GM23248 (cell line): ENCODE results near the gene ADGRD2. TPM values are rescaled to one million over a fixed set of nuclear protein-coding genes. Genes with fewer than 3 reads are reported as not detected.

ENCODE experiments used
- DNase-seq: peaks from one replicate; pipeline ENCODE4 v3.0.0-alpha.2; 2015
- H2AFZ ChIP-seq: fragments of 200-600 bp; sonication (generic); 2 replicates; pipeline ENCODE4 v1.6.1; 2016; ENCODE audit warnings: antibody characterized with exemption
- H3F3A ChIP-seq: fragments of 200-600 bp; sonication (generic); 2 replicates; pipeline ENCODE4 v1.6.1; 2016; ENCODE audit warnings: mild to moderate bottlenecking, antibody characterized with exemption, mixed run types; ENCODE audit not compliant: insufficient read depth
- H3K27ac ChIP-seq: fragments of 200-600 bp; sonication (generic); 2 replicates; pipeline ENCODE4 v1.5.1; 2016; ENCODE audit warnings: mild to moderate bottlenecking
- H3K27me3 ChIP-seq: fragments of 200-600 bp; sonication (generic); replicated peaks from 2 replicates; pipeline ENCODE4 v1.6.1; 2016; ENCODE audit warnings: mild to moderate bottlenecking; ENCODE audit not compliant: insufficient read depth
- H3K36me3 ChIP-seq: fragments of 200-600 bp; sonication (generic); 2 replicates; pipeline ENCODE4 v1.6.1; 2016; ENCODE audit warnings: low read depth, mild to moderate bottlenecking
- H3K4me1 ChIP-seq: fragments of 200-600 bp; sonication (generic); 2 replicates; pipeline ENCODE4 v1.6.1; 2016; ENCODE audit warnings: mild to moderate bottlenecking; ENCODE audit not compliant: insufficient read depth
- H3K4me2 ChIP-seq: fragments of 200-600 bp; sonication (generic); one replicate; pipeline ENCODE4 v1.6.1; 2016; ENCODE audit warnings: mild to moderate bottlenecking; ENCODE audit not compliant: unreplicated experiment
- H3K4me3 ChIP-seq: fragments of 200-600 bp; sonication (generic); 2 replicates; pipeline ENCODE4 v1.5.1; 2016; ENCODE audit warnings: mild to moderate bottlenecking
- H3K79me2 ChIP-seq: fragments of 200-600 bp; sonication (generic); 2 replicates; pipeline ENCODE4 v1.6.1; 2016; ENCODE audit warnings: mild to moderate bottlenecking; ENCODE audit not compliant: insufficient read depth
- H3K9ac ChIP-seq: fragments of 200-600 bp; sonication (generic); 2 replicates; pipeline ENCODE4 v1.6.1; 2016; ENCODE audit warnings: mild to moderate bottlenecking
- H3K9me2 ChIP-seq: fragments of 200-600 bp; sonication (generic); 2 replicates; pipeline ENCODE4 v1.6.1; 2016; ENCODE audit warnings: mixed run types, mild to moderate bottlenecking, moderate library complexity; ENCODE audit not compliant: insufficient read depth
- H3K9me3 ChIP-seq: fragments of 200-600 bp; sonication (generic); one replicate; pipeline ENCODE4 v1.6.1; 2017; ENCODE audit warnings: low read depth
- H4K20me1 ChIP-seq: fragments of 200-600 bp; sonication (generic); 2 replicates; pipeline ENCODE4 v1.6.0; 2016; ENCODE audit not compliant: insufficient read depth
- EZH2 ChIP-seq: fragments of 200-600 bp; sonication (generic); IDR thresholded peaks from 2 replicates; pipeline ENCODE4 v1.6.1; 2018; ENCODE audit warnings: antibody characterized with exemption, mild to moderate bottlenecking; ENCODE audit not compliant: insufficient read depth, poor library complexity, severe bottlenecking
- EZH2phosphoT487 ChIP-seq: fragments of 200-600 bp; sonication (generic); IDR thresholded peaks from 2 replicates; pipeline ENCODE4 v1.6.1; 2018; ENCODE audit warnings: antibody characterized with exemption, moderate library complexity, mild to moderate bottlenecking, low read depth; ENCODE audit not compliant: insufficient read depth
- WGBS, 2 experiments: methylation state at CpG; one replicate each; pipeline ENCODE4 v1.1.6; 2015 to 2017; ENCODE audit warnings: low lambda C conversion rate in 2 of 2, low coverage in 1 of 2; ENCODE audit errors: missing lambda C conversion rate in 2 of 2; 5-methylcytosine and 5-hydroxymethylcytosine counted together
- in situ Hi-C: fragments of 300-500 bp; cut with MboI; formaldehyde crosslinking; loops from 2 replicates; pipeline ENCODE4 v1.15.0; 2020
- polyA plus RNA-seq: library from polyadenylated mRNA; unstranded; fragments of >200 nt; fragmentation: Nextera tagmentation; extraction: Ambion mirVana; gene quantifications from 2 replicates; pipeline ENCODE4 v1.2.1, GENCODE V29; 2016
- total RNA-seq: library from RNA; depleted of rRNA; stranded (reverse); fragments of >200 nt; shearing (Covaris generic); gene quantifications from 2 replicates; pipeline ENCODE4 v1.2.3, GENCODE V29; 2014

The ADGRD2 gene
- total and polyA plus RNA-seq, 2 experiments from 2014 or later, result not detected

DNA sequence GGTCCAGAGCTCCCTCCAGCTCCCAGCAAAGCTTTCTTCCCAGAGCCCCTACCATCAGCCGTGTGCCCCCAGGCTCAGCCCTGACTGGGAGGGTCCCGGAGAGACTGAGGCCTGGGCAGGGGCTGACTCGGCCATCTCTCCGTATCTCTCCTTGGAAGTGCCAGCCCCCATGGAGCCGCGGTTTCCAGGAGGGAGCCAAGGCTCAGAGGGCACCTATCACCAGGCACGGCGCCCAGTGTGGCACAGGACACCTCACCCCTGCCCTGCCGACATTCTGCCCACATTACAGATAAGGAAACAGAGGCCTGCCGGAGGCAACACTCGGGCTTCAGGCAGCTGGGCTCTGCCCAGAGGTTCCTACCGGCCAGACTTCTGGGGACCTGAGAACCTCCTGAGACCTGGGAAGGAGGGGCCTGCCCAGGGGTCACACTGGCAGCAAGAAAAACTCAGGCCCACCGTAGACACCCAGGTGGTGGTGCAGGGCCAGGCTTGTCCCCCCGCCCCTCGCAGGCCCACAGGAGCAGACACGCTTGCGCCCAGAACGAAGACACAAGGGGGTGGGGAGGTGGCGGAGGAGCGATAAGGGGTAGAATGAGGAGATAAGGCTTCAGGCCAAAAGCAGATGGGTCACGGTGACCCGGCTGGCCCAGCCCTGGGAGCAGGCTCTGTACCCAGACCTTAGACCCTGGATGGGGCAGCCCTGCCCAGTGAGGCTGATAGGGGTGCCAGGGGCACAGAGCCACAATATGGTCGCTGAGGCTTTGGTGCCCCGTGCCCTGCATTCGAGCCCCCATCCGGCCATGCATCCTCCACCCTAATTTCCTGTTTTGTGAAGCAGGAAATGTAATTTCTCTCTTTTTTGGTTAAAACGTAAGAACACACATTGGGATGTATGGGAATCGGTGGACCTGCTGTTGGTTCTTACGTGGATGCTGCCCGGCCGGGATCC, 45.1 kb downstream of the ADGRD2 start:
- H3K9ac ChIP-seq, result no peak overlapping the region
- no peak overlapping the region for H3K4me3 ChIP-seq
- no peaks in the 10 kb centered on the region for H3K36me3 ChIP-seq
- H3K79me2 ChIP-seq, result no peaks in the 10 kb centered on the region
- H4K20me1 ChIP-seq, result no peaks in the 10 kb centered on the region
- peaks cover 2% of the 10 kb centered on the region; the same call in 1 of the 2 replicates for H3K27me3 ChIP-seq
- no peak overlapping the region for H3K27ac ChIP-seq
- H3K9me2 ChIP-seq, result no peaks in the 10 kb centered on the region
- DNase-seq, result no peak
- no peaks in the 10 kb centered on the region for H3F3A ChIP-seq
- WGBS, 2 experiments, result 83% methylated on average over 27 to 31 of the region's 31 CpGs
- H3K9me3 ChIP-seq, result no peaks in the 10 kb centered on the region
- no peak overlapping the region for H2AFZ ChIP-seq
- no peaks in the 10 kb centered on the region for H3K4me1 ChIP-seq
- TF ChIP-seq EZH2phosphoT487 (no peak), EZH2 (no peak)
- in situ Hi-C loops, result no loop called here
- no peak overlapping the region for H3K4me2 ChIP-seq

DNA sequence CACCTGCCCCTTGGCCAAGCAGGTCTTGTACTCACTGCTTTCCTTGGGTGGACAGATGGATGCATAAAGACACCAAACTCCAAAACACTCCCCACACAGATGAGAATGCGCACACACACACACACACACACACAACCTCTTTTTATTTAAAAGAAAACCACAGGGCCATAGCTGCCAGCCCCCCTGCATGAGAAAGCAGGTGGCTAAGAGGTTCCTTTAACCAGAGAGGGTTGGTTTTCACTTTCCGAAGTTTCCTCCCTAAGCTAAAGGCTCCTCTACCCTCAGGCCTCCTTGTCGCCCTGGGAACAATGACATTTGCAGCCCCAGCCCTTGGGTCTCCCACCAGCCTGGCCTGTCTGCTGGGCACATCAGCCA, 45.8 kb downstream of the ADGRD2 start:
- Histone ChIP-seq H2AFZ (no peak overlapping the region), H3K27me3 (peaks cover 5% of the 10 kb centered on the region), H3K4me3 (no peak overlapping the region), H3K9me3 (no peaks in the 10 kb centered on the region), H4K20me1 (no peaks in the 10 kb centered on the region), H3K9ac (no peak overlapping the region), H3F3A (no peaks in the 10 kb centered on the region), H3K4me2 (no peak overlapping the region), H3K27ac (no peak overlapping the region), H3K36me3 (no peaks in the 10 kb centered on the region), H3K4me1 (no peaks in the 10 kb centered on the region), H3K79me2 (no peaks in the 10 kb centered on the region), H3K9me2 (no peaks in the 10 kb centered on the region)
- in situ Hi-C loops, result no loop called here
- TF ChIP-seq EZH2 (no peak), EZH2phosphoT487 (no peak)
- DNase-seq, result no peak
- WGBS, 2 experiments, result 83 to 92% methylated on average over 3 of the region's 3 CpGs

DNA sequence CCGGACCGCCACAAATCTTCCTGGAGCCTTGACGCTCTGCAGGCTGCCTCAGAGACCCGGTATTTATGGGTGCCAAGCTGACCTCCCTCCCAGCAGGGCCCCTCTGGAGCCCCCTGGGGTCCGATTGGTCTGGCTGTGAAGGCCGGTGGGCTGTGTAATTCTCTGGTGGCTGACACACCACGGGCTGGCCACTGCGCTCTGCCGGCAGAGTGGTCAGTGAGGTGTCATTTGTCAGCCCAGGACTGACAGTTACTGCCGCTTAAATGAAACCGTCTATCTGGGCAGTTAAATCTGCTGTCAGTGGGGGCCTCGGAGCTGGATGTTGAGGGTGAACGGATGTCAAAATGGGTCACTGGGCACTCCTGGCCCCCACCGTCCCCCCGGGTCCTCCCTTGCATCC, 46.2 kb downstream of the ADGRD2 start:
- H3K9ac ChIP-seq, result no peak overlapping the region
- no peak overlapping the region for H2AFZ ChIP-seq
- WGBS, 2 experiments, result 63% methylated on average over 15 of the region's 15 CpGs
- in situ Hi-C loops, result no loop called here
- H3F3A ChIP-seq, result no peaks in the 10 kb centered on the region
- TF ChIP-seq EZH2phosphoT487 (no peak), EZH2 (no peak)
- no peak overlapping the region for H3K4me2 ChIP-seq
- DNase-seq, result no peak
- no peak overlapping the region for H3K4me3 ChIP-seq
- H3K27ac ChIP-seq, result no peak overlapping the region
- no peaks in the 10 kb centered on the region for H4K20me1 ChIP-seq
- H3K9me2 ChIP-seq, result no peaks in the 10 kb centered on the region
- H3K4me1 ChIP-seq, result no peaks in the 10 kb centered on the region
- no peaks in the 10 kb centered on the region for H3K36me3 ChIP-seq
- H3K79me2 ChIP-seq, result no peaks in the 10 kb centered on the region
- peaks cover 9% of the 10 kb centered on the region for H3K27me3 ChIP-seq
- no peaks in the 10 kb centered on the region for H3K9me3 ChIP-seq

DNA sequence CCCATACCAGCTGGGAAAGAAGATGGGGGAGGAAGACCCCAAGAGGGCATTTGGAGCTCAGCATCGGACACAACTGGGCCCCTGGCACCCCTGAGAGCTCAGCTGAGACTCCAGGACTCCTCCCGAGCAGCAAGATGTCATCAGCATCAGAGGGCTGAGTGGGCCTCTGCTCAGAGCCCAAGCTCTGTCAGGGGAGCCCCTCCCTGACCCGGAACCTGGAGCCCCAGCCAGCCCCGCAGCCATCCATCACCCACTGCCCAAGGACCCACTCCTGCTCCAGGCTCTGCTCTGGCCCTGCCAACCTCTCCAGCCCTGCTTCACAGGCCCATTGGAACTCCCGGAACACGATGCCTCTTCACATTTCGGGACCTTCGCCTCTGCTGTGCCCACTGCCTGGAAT, 47.2 kb downstream of the ADGRD2 start:
- DNase-seq, result no peak
- 73 to 79% methylated on average over 6 to 7 of the region's 8 CpGs for WGBS, 2 experiments
- Histone ChIP-seq H3K4me2 (no peak overlapping the region), H3K9me2 (no peaks in the 10 kb centered on the region), H3K36me3 (no peaks in the 10 kb centered on the region), H3K27me3 (peaks cover 19% of the 10 kb centered on the region), H3K27ac (no peak overlapping the region), H3K9me3 (no peaks in the 10 kb centered on the region), H3K9ac (no peak overlapping the region), H3F3A (no peaks in the 10 kb centered on the region), H3K4me3 (no peak overlapping the region), H3K4me1 (no peaks in the 10 kb centered on the region), H4K20me1 (no peaks in the 10 kb centered on the region), H2AFZ (no peak overlapping the region), H3K79me2 (no peaks in the 10 kb centered on the region)
- in situ Hi-C loops, result no loop called here
- TF ChIP-seq EZH2, result no peak
- no peak for TF ChIP-seq EZH2phosphoT487
